Endothelial cell of umbilical vein (primary cell): ENCODE results near the gene ACTBL2. TPM values are rescaled to one million over a fixed set of nuclear protein-coding genes. Genes with fewer than 3 reads are reported as not detected.

ENCODE experiments used
- BruUV-seq: library from RNA; stranded (reverse); fragments of 400-500 nt; replicated peaks from 2 replicates; lab custom pipeline; 2021; lab: Mats Ljungman, UMichigan
- CTCF ChIA-PET: fragments of 300-600, 350-600 bp; sonication (Branson Sonifier 250); formaldehyde crosslinking; loops from one replicate; lab custom pipeline; 2021; ENCODE audit warnings: antibody characterized with exemption, inconsistent platforms; lab: Charles Lee
- POLR2A ChIA-PET: fragments of 300-600, 350-600 bp; sonication (Branson Sonifier 250); formaldehyde crosslinking; loops from one replicate; lab custom pipeline; 2021; ENCODE audit warnings: antibody characterized with exemption, inconsistent platforms; lab: Charles Lee
- DNase-seq: peaks from one replicate; pipeline ENCODE4 v3.0.0-alpha.2; 2011; ENCODE audit warnings: low read depth, low spot score
- FAIRE-seq: peaks from 2 replicates; lab custom pipeline; 2011; peaks lifted over from hg19 to GRCh38; lab: Jason Lieb, UNC
- H2AFZ ChIP-seq: 2 replicates; pipeline ENCODE4 v1.6.0; 2012; ENCODE audit warnings: low read depth, low read length, control low read depth, inconsistent platforms
- H3K27ac ChIP-seq: 2 replicates; pipeline ENCODE4 v1.5.1; 2011; ENCODE audit warnings: low read depth, mild to moderate bottlenecking, control low read depth, low read length, moderate library complexity; ENCODE audit not compliant: insufficient read depth
- H3K27me3 ChIP-seq, 2 experiments: 2 replicates each; pipeline versions ENCODE4 v1.6.0 to v1.6.1; 2011; ENCODE audit warnings: low read length in 2 of 2, mixed read lengths in 1 of 2; ENCODE audit not compliant: control insufficient read depth in 2 of 2, insufficient read depth in 2 of 2
- H3K36me3 ChIP-seq, 2 experiments: 2 replicates in 1 of 2; 3 replicates in 1 of 2; pipeline ENCODE4 v1.5.1; 2011; ENCODE audit warnings: low read length in 2 of 2, mild to moderate bottlenecking in 1 of 2, moderate library complexity in 1 of 2; ENCODE audit not compliant: control insufficient read depth in 2 of 2, insufficient read depth in 2 of 2; ENCODE audit errors: extremely low read depth in 1 of 2
- H3K4me1 ChIP-seq: 3 replicates; pipeline ENCODE4 v1.5.1; 2011; ENCODE audit warnings: mild to moderate bottlenecking, low read length; ENCODE audit not compliant: control insufficient read depth, insufficient read depth; ENCODE audit errors: extremely low read depth
- H3K4me2 ChIP-seq: 2 replicates; pipeline ENCODE4 v1.6.1; 2011; ENCODE audit warnings: low read length, control low read depth, mixed read lengths; ENCODE audit not compliant: insufficient read depth
- H3K4me3 ChIP-seq, 3 experiments: fragments of 200-600 bp in 1 of 3; sonication (generic), shearing (Covaris generic) in 1 of 3; replicated peaks in 1 of 3; 2 replicates each; pipeline ENCODE4 v1.5.1; 2011 to 2016; ENCODE audit warnings: control low read depth in 3 of 3, low read length in 3 of 3, mild to moderate bottlenecking in 2 of 3, inconsistent platforms in 1 of 3, low read depth in 1 of 3, moderate library complexity in 1 of 3; ENCODE audit not compliant: insufficient read depth in 1 of 3
- H3K79me2 ChIP-seq: 2 replicates; pipeline ENCODE4 v1.6.0; 2012; ENCODE audit warnings: low read length, inconsistent platforms; ENCODE audit not compliant: control insufficient read depth, insufficient read depth
- H3K9ac ChIP-seq: replicated peaks from 2 replicates; pipeline ENCODE3; 2011; ENCODE audit warnings: low read length, control low read depth; ENCODE audit not compliant: insufficient read depth; ENCODE audit errors: extremely low read depth
- H3K9me1 ChIP-seq: replicated peaks from 3 replicates; pipeline ENCODE4 v1.6.0; 2011; ENCODE audit warnings: mild to moderate bottlenecking, low read length; ENCODE audit not compliant: control insufficient read depth, insufficient read depth; ENCODE audit errors: extremely low read depth
- H3K9me3 ChIP-seq: replicated peaks from 2 replicates; pipeline ENCODE4 v1.5.1; 2012; ENCODE audit warnings: low read length, inconsistent platforms; ENCODE audit not compliant: control insufficient read depth, insufficient read depth
- H4K20me1 ChIP-seq: replicated peaks from 2 replicates; pipeline ENCODE3; 2011; ENCODE audit warnings: mild to moderate bottlenecking, low read length; ENCODE audit not compliant: control insufficient read depth, insufficient read depth; ENCODE audit errors: extremely low read depth
- EZH2 ChIP-seq: IDR thresholded peaks from 2 replicates; pipeline ENCODE4 v1.6.1; 2012; ENCODE audit warnings: borderline replicate concordance, low read depth, mild to moderate bottlenecking, moderate library complexity, low read length, inconsistent platforms; ENCODE audit not compliant: severe bottlenecking
- FOS ChIP-seq: IDR thresholded peaks from 2 replicates; pipeline ENCODE4 v1.6.1; 2011; ENCODE audit warnings: mild to moderate bottlenecking, low read length, moderate library complexity, borderline replicate concordance; ENCODE audit not compliant: insufficient read depth
- GATA2 ChIP-seq: IDR thresholded peaks from 2 replicates; pipeline ENCODE4 v1.7.0; 2011; ENCODE audit warnings: low read depth, mild to moderate bottlenecking, moderate library complexity, mixed read lengths, low read length; ENCODE audit not compliant: insufficient read length, insufficient read depth
- JUN ChIP-seq: IDR thresholded peaks from 2 replicates; pipeline ENCODE4 v1.6.1; 2011; ENCODE audit warnings: borderline replicate concordance, low read depth; ENCODE audit not compliant: insufficient read length, insufficient read depth
- MYC ChIP-seq: IDR thresholded peaks from one replicate; pipeline ENCODE4 v1.6.1; 2011; ENCODE audit warnings: mild to moderate bottlenecking, low read depth, low read length
- POLR2A ChIP-seq: IDR thresholded peaks from 2 replicates; pipeline ENCODE4 v1.6.1; 2012; ENCODE audit warnings: low read depth, mild to moderate bottlenecking, control low read depth, low read length
- POLR2AphosphoS5 ChIP-seq: IDR thresholded peaks from 2 replicates; pipeline ENCODE4 v1.6.1; 2012; ENCODE audit warnings: low read depth, mild to moderate bottlenecking, control low read depth, low read length, moderate library complexity; ENCODE audit not compliant: insufficient read depth
- dilution Hi-C: fragments of 300-500 bp; cut with MboI; formaldehyde crosslinking; loops from one replicate; pipeline ENCODE4 v1.15.0; 2019; ENCODE audit warnings: low sequenced_read_pairs; ENCODE audit not compliant: extremely low pct_ligation_motif_present
- intact Hi-C: fragments of 100-400 bp; cut with micrococcal nuclease; formaldehyde crosslinking; loops from one replicate; pipeline ENCODE4 v1.10.0; 2022
- polyA plus RNA-seq, 4 experiments: library from polyadenylated mRNA; depleted of rRNA in 3 of 4; stranded (reverse) in 3 of 4; unstranded in 1 of 4; fragments of >200 nt; gene quantifications; 2 replicates each; pipeline versions ENCODE4 v1.2.1 to v1.2.3, GENCODE V29; 2011 to 2012; ENCODE audit warnings: missing spikeins in 1 of 4
- total RNA-seq: library from RNA; stranded (reverse); gene quantifications from 2 replicates; pipeline ENCODE4 v1.2.3, GENCODE V29; 2021
- TF ChIP-seq, protein P1 (sequence below): IDR thresholded peaks from 2 replicates; pipeline ENCODE4 v1.6.1; 2011; ENCODE audit not compliant: insufficient read depth, insufficient read length
- TF ChIP-seq, protein P2 (sequence below), 2 donors: IDR thresholded peaks; 1 replicate in 1 of 2; 2 replicates in 1 of 2; pipeline ENCODE4 v1.5.1; 2011; ENCODE audit warnings: low read length in 2 of 2, mild to moderate bottlenecking in 2 of 2, moderate library complexity in 2 of 2, control low read depth in 1 of 2, inconsistent platforms in 1 of 2, low read depth in 1 of 2; ENCODE audit not compliant: insufficient read depth in 1 of 2; ENCODE audit errors: extremely low read depth in 1 of 2

Gene ACTBL2
- total and polyA plus RNA-seq, 2 donors (not counting 3 experiments of a cell fraction or from before 2014, with no cell fraction given) = 0.08 TPM; not detected in 1

DNA sequence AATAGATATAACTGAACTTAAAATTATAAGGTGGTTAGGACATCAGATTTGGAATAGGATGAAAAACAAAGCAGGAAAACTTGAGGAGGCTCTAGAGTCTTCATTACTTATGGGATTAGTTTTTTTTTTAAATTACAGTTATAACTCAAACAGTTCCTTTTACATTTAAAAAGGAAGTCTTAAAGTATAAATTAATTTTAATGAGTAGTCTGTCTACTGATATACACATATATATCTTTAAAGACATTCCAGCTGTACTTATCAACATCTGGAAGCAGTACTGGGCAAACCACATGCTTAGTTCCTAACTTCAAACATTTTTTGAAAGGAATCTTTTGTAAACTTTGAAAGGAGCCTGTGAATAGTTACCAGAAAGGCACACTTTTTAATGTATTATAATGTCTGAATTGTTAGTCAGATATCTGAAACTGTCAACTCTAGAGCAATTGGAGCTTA lies 6.0 kb downstream of the ACTBL2 start:
- no peak overlapping the region for H3K9ac ChIP-seq
- H3K4me2 ChIP-seq = no peak overlapping the region
- CTCF ChIA-PET = no interaction called here
- POLR2A ChIA-PET = no interaction called here
- no peak for DNase-seq
- H2AFZ ChIP-seq = no peak overlapping the region
- H3K9me1 ChIP-seq = no peaks in the 10 kb centered on the region
- H3K4me3 ChIP-seq = no peak overlapping the region
- no peaks in the 10 kb centered on the region for H3K4me1 ChIP-seq
- H3K27me3 ChIP-seq = no peaks in the 10 kb centered on the region
- no peak overlapping the region for H3K27ac ChIP-seq
- dilution Hi-C loops = loop anchor here (25.0 kb wide), 1 partner anchor 986 kb away; the partner anchor contains the start of gene PLK2
- H4K20me1 ChIP-seq = no peaks in the 10 kb centered on the region
- no peaks in the 10 kb centered on the region for H3K9me3 ChIP-seq
- H3K36me3 ChIP-seq = no peaks in the 10 kb centered on the region
- intact Hi-C loops = no loop called here
- no TSS peak for BruUV-seq
- H3K79me2 ChIP-seq = no peaks in the 10 kb centered on the region
- FAIRE-seq = no peak
- TF ChIP-seq, protein P1, sequence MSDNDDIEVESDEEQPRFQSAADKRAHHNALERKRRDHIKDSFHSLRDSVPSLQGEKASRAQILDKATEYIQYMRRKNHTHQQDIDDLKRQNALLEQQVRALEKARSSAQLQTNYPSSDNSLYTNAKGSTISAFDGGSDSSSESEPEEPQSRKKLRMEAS = no peak
- TF ChIP-seq FOS (no peak), POLR2AphosphoS5 (no peak), JUN (no peak), POLR2A (no peak), EZH2 (no peak), MYC (no peak), GATA2 (no peak)
- TF ChIP-seq, protein P2, sequence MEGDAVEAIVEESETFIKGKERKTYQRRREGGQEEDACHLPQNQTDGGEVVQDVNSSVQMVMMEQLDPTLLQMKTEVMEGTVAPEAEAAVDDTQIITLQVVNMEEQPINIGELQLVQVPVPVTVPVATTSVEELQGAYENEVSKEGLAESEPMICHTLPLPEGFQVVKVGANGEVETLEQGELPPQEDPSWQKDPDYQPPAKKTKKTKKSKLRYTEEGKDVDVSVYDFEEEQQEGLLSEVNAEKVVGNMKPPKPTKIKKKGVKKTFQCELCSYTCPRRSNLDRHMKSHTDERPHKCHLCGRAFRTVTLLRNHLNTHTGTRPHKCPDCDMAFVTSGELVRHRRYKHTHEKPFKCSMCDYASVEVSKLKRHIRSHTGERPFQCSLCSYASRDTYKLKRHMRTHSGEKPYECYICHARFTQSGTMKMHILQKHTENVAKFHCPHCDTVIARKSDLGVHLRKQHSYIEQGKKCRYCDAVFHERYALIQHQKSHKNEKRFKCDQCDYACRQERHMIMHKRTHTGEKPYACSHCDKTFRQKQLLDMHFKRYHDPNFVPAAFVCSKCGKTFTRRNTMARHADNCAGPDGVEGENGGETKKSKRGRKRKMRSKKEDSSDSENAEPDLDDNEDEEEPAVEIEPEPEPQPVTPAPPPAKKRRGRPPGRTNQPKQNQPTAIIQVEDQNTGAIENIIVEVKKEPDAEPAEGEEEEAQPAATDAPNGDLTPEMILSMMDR (IDR thresholded peaks at IDR 0.05; ENCODE audit: extremely low read depth in 1 of 2, insufficient read depth in 1 of 2, low read depth in 1 of 2, low read length in 2 of 2) = no peak
